ENCODE measurements around the gene NYAP2. TPM values are rescaled to one million over a fixed set of nuclear protein-coding genes. Genes with fewer than 3 reads are reported as not detected.

The NYAP2 gene
- total RNA-seq, 6 experiments from 2014 or later = not detected

GRCh38 chr2:225437319-225437718, 37.8 kb downstream of the NYAP2 start:
- Mint-ChIP-seq H3K9me3 (no peaks in the 10 kb centered on the region), H3K27ac (no peak overlapping the region), H3K36me3 (ENCODE audit: low read depth) (no peaks in the 10 kb centered on the region), H3K27me3 (ENCODE audit: insufficient read depth) (peaks cover 5% of the 10 kb centered on the region; the same call in 1 of the 2 replicates), H3K4me3 (no peak overlapping the region), H3K4me1 (ENCODE audit: low read depth) (no peaks in the 10 kb centered on the region)
- no peak for TF ChIP-seq CTCF (IDR thresholded peaks at IDR 0.05)
- DNase-seq = no peak

- H3K27me3 Mint-ChIP-seq (ENCODE audit: insufficient read depth) = peaks cover 5% of the 10 kb centered on the region; the same call in 1 of the 2 replicates
- H3K27ac Mint-ChIP-seq = no peak overlapping the region
- no peak for DNase-seq
- H3K36me3 Mint-ChIP-seq (ENCODE audit: low read depth) = no peaks in the 10 kb centered on the region
- no peak overlapping the region for H3K4me3 Mint-ChIP-seq
- no peak for TF ChIP-seq CTCF (IDR thresholded peaks at IDR 0.05)
- H3K4me1 Mint-ChIP-seq (ENCODE audit: low read depth) = no peaks in the 10 kb centered on the region
- no peaks in the 10 kb centered on the region for H3K9me3 Mint-ChIP-seq
Measured at GRCh38 chr2:225438248-225438647, 38.7 kb downstream of the NYAP2 start.

GRCh38 chr2:225452677-225453076, 53.2 kb downstream of the NYAP2 start:
- Mint-ChIP-seq H3K27ac (no peak overlapping the region), H3K4me1 (ENCODE audit: low read depth) (no peaks in the 10 kb centered on the region), H3K36me3 (ENCODE audit: low read depth) (no peaks in the 10 kb centered on the region), H3K9me3 (no peaks in the 10 kb centered on the region), H3K4me3 (no peak overlapping the region), H3K27me3 (ENCODE audit: insufficient read depth) (peaks cover 1% of the 10 kb centered on the region)
- TF ChIP-seq CTCF (IDR thresholded peaks at IDR 0.05) = no peak
- DNase-seq = no peak

GRCh38 chr2:225454412-225454811, 54.9 kb downstream of the NYAP2 start:
- no peak overlapping the region for H3K27ac Mint-ChIP-seq
- DNase-seq = no peak

GRCh38 chr2:225456619-225457260, 57.2 kb downstream of the NYAP2 start:
- Mint-ChIP-seq H3K4me1 (ENCODE audit: low read depth) (no peaks in the 10 kb centered on the region), H3K4me3 (no peak overlapping the region), H3K9me3 (no peaks in the 10 kb centered on the region), H3K27me3 (ENCODE audit: insufficient read depth) (peaks cover 2% of the 10 kb centered on the region; the same call in 1 of the 2 replicates), H3K36me3 (ENCODE audit: low read depth) (no peaks in the 10 kb centered on the region), H3K27ac (no peak overlapping the region)
- DNase-seq = no peak
- no peak for TF ChIP-seq CTCF (IDR thresholded peaks at IDR 0.05)

More at GRCh38 chr2:225454412-225454811, 54.9 kb downstream of the NYAP2 start:
- Mint-ChIP-seq H3K4me3 (no peak overlapping the region), H3K36me3 (ENCODE audit: low read depth) (no peaks in the 10 kb centered on the region), H3K4me1 (ENCODE audit: low read depth) (no peaks in the 10 kb centered on the region), H3K27me3 (ENCODE audit: insufficient read depth) (peaks cover 1% of the 10 kb centered on the region; the same call in 1 of the 2 replicates), H3K9me3 (no peaks in the 10 kb centered on the region)
- no peak for TF ChIP-seq CTCF (IDR thresholded peaks at IDR 0.05)

Measured in HFFc6 (cell line).